Thoracic aorta (tissue), 2 donors: Measurements from ENCODE around the gene SERPINB7. TPM values are rescaled to one million over a fixed set of nuclear protein-coding genes. Genes with fewer than 3 reads are reported as not detected.

Source experiments
- ATAC-seq: fragments of 150-250 bp; one replicate; pipeline ENCODE4 v1.8.0; 2017; ENCODE audit warnings: low read depth; ENCODE audit not compliant: insufficient number of reproducible peaks, low FRiP score
- DNase-seq: peaks from one replicate; pipeline ENCODE4 v3.0.0-alpha.2; 2020; ENCODE audit warnings: low spot score
- H3K27ac ChIP-seq, 2 donors: fragments of 200-600 bp; sonication (generic); 1 replicate in 1 of 2; 2 replicates in 1 of 2; pipeline ENCODE4 v1.5.1; 2016; ENCODE audit warnings: mild to moderate bottlenecking in 2 of 2, moderate library complexity in 2 of 2
- H3K27me3 ChIP-seq: fragments of 200-600 bp; sonication (generic); replicated peaks from 2 replicates; pipeline ENCODE4 v1.6.0; 2016; ENCODE audit warnings: mild to moderate bottlenecking; ENCODE audit not compliant: insufficient read depth
- H3K36me3 ChIP-seq: fragments of 200-600 bp; sonication (generic); one replicate; pipeline ENCODE4 v1.5.1; 2016
- H3K4me1 ChIP-seq, 2 donors: fragments of 200-600 bp; sonication (generic); 1 replicate in 1 of 2; 2 replicates in 1 of 2; pipeline versions ENCODE4 v1.5.1 to v1.6.0; 2016; ENCODE audit warnings: low read depth in 2 of 2, mild to moderate bottlenecking in 1 of 2; ENCODE audit not compliant: control insufficient read depth in 1 of 2
- H3K4me3 ChIP-seq: fragments of 200-600 bp; sonication (generic); 2 replicates; pipeline ENCODE4 v1.5.1; 2016; ENCODE audit warnings: mild to moderate bottlenecking
- H3K9me3 ChIP-seq: fragments of 200-600 bp; sonication (generic); 2 replicates; pipeline ENCODE4 v1.5.1; 2016
- CTCF ChIP-seq: fragments of 200-600 bp; sonication (generic); IDR thresholded peaks from one replicate; pipeline ENCODE4 v1.5.1; 2019; ENCODE audit warnings: antibody characterized with exemption
- total RNA-seq, 2 donors: library from RNA; depleted of rRNA; stranded (reverse); fragments of >200 nt; gene quantifications; one replicate each; pipeline versions ENCODE4 v1.1.0 to v1.2.3, GENCODE V29; 2016

SERPINB7 gene
- total RNA-seq, 2 donors from 2014 or later, result 0.14 TPM; not detected in 1

GRCh38 chr18:63799189-63799588 is 24.0 kb downstream of the SERPINB7 start:
- Histone ChIP-seq H3K4me3 (no peak overlapping the region), H3K36me3 (no peaks in the 10 kb centered on the region), H3K27me3 (no peaks in the 10 kb centered on the region), H3K27ac (no peak overlapping the region), H3K9me3 (no peaks in the 10 kb centered on the region), H3K4me1 (no peaks in the 10 kb centered on the region)
- DNase-seq, result no peak
- TF ChIP-seq CTCF, result no peak
- no peak for ATAC-seq

GRCh38 chr18:63801343-63801742 is 26.1 kb downstream of the SERPINB7 start:
- no peak for DNase-seq
- H3K27me3 ChIP-seq, result no peaks in the 10 kb centered on the region

GRCh38 chr18:63808125-63808524 is 32.9 kb downstream of the SERPINB7 start:
- Histone ChIP-seq H3K9me3 (no peaks in the 10 kb centered on the region), H3K27ac (no peak overlapping the region), H3K4me1 (no peaks in the 10 kb centered on the region), H3K4me3 (no peak overlapping the region), H3K36me3 (no peaks in the 10 kb centered on the region), H3K27me3 (no peaks in the 10 kb centered on the region)
- no peak for DNase-seq
- TF ChIP-seq CTCF, result no peak
- no peak for ATAC-seq

More at GRCh38 chr18:63801343-63801742, 26.1 kb downstream of the SERPINB7 start:
- ATAC-seq, result no peak
- no peak for TF ChIP-seq CTCF
- H3K36me3 ChIP-seq, result no peaks in the 10 kb centered on the region
- no peak overlapping the region for H3K27ac ChIP-seq
- no peak overlapping the region for H3K4me3 ChIP-seq
- H3K4me1 ChIP-seq, result no peaks in the 10 kb centered on the region
- H3K9me3 ChIP-seq, result no peaks in the 10 kb centered on the region

GRCh38 chr18:63817441-63818051 is 42.3 kb downstream of the SERPINB7 start:
- Histone ChIP-seq H3K9me3 (no peaks in the 10 kb centered on the region), H3K4me1 (no peaks in the 10 kb centered on the region), H3K4me3 (no peak overlapping the region), H3K27me3 (no peaks in the 10 kb centered on the region), H3K27ac (no peak overlapping the region), H3K36me3 (no peaks in the 10 kb centered on the region)
- DNase-seq, result no peak
- TF ChIP-seq CTCF, result no peak
- ATAC-seq, result no peak

GRCh38 chr18:63818212-63818611 is 43.0 kb downstream of the SERPINB7 start:
- H3K9me3 ChIP-seq, result no peaks in the 10 kb centered on the region
- no peaks in the 10 kb centered on the region for H3K27me3 ChIP-seq
- no peak overlapping the region for H3K4me3 ChIP-seq
- DNase-seq, result no peak
- no peaks in the 10 kb centered on the region for H3K36me3 ChIP-seq
- H3K27ac ChIP-seq, result no peak overlapping the region
- no peak for ATAC-seq
- H3K4me1 ChIP-seq, result no peaks in the 10 kb centered on the region
- TF ChIP-seq CTCF, result no peak
